ENCODE data around the gene UPK2.

UPK2 gene

DNA sequence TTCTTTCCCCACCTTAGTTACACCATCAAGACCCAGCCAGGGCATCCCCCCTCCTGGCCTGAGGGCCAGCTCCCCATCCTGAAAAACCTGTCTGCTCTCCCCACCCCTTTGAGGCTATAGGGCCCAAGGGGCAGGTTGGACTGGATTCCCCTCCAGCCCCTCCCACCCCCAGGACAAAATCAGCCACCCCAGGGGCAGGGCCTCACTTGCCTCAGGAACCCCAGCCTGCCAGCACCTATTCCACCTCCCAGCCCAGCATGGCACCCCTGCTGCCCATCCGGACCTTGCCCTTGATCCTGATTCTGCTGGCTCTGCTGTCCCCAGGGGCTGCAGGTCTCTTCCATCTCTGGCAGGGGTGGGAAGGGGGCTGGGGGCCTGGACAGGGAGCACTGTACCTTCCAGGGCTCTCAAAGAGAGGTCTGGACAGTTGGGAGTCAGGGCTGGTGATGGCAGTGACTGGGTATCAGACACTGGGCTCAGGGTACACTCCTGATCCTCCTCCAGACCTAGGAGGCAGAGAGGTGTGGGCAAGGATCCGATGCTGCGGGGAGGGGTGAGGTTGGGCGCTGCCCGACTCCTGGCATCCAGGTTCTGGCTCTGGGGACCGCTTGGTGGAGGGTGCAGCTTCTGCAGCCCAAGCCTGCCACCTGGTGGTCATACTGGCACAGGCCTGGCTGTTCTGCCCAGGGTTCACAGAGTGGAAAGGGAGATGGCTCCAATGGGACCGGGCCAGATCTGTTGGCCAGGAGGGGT lies at the start of gene UPK2:
Gene UPK2 (plus strand): TSS at position 205 of the 753 bp plus-strand sequence. CDS start 53 bp downstream, at position 258.
- no peak within 1 kb of the TSS for H3K27ac Mint-ChIP-seq
- no peak within 1 kb of the TSS for H3K4me3 Mint-ChIP-seq
- H3K36me3 Mint-ChIP-seq: no peaks in the 10 kb centered on the region
- no peaks in the 10 kb centered on the region for H3K9me3 Mint-ChIP-seq
- H3K4me1 Mint-ChIP-seq: peaks cover 5 to 10% of the 10 kb centered on the region in 2 donors
- DNase-seq: peak; percentile 73
- peak; percentile 99 for ATAC-seq (replicated peaks)
- peaks cover 21 to 27% of the 10 kb centered on the region in 2 donors for H3K27me3 Mint-ChIP-seq

DNA sequence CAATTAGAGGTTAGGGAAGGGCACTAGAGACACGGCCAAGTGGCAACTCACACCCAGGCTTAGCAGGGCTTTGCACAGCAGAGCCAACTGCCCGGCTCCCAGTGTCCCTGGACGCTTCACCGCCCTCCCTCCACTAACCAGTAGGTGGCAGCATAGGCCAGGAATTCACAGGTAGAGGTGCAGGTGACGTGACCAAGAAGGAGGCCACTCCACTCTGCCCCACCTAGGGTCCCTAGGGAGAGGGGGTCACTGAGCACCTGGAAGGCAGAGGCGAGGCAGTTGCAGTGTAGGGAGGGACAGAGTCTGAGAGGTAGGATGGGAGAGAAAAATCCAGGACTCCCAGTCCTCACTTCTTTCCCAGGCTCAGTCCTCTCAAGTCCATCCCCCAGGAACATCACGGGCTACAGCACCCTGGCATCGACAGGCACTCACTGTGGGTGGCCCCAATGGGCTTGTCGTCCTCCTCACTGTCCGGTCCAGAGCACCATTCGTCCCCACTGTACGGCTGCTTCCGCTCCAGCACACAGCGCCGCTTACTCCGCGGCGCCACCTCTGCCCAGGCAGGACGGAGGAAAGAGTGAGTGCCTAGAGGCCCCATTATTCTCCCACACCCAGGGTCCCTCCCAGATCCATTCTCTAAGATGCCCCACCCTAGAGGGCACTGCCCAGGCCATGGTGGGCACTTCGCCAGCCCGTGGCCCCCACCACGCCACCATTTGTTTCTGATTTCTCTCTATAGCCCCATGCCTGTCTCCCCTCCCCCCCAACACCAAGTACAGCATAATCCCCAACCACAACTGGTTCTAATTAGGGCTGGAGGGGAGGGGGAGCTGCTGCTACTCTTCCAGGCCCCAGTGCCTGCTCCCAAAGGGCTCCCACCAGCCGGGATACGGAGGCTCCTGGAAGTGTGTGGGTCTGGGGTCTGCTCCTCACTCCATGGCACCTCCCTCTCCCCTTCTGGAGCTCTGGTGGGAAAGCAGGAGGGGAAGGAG lies 48.8 kb upstream of the UPK2 start:
- ATAC-seq (replicated peaks) (peak; percentile 91 to 94), DNase-seq (peak; percentile 85)
- H3K27me3 Mint-ChIP-seq: no peaks in the 10 kb centered on the region
- peaks cover 15 to 19% of the 10 kb centered on the region in 2 donors for H3K36me3 Mint-ChIP-seq
- peaks cover 33 to 51% of the 10 kb centered on the region in 2 donors for H3K4me1 Mint-ChIP-seq
- peak overlapping the region; percentile 37 for H3K27ac Mint-ChIP-seq
- no peaks in the 10 kb centered on the region for H3K9me3 Mint-ChIP-seq
- H3K4me3 Mint-ChIP-seq: no peak overlapping the region

DNA sequence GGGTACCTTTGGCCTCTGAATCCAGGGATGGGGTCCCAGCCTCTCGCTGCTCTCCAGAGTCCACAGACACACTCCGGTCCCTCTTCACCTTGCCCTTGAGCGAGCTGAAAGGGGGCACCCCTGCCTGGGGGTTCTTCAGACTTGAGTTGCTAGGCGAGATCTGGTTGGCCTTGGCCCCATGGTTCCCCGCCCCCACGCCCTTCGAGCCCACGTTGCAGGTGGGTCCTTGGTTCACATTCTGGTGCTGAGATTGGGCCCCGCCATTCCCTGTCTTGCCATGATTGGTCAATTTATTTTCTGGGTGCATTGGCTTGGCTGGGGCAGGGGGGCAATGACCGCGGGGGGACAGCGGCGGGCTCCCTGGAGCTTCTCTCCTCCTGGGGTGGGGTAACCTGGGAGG lies 47.8 kb upstream of the UPK2 start:
- Mint-ChIP-seq H3K4me3 (no peak overlapping the region), H3K36me3 (peaks cover 15 to 19% of the 10 kb centered on the region in 2 donors), H3K9me3 (no peaks in the 10 kb centered on the region), H3K4me1 (peaks cover 42 to 60% of the 10 kb centered on the region in 2 donors), H3K27ac (no peak overlapping the region), H3K27me3 (no peaks in the 10 kb centered on the region)
- no peak for ATAC-seq (replicated peaks)
- DNase-seq: no peak

DNA sequence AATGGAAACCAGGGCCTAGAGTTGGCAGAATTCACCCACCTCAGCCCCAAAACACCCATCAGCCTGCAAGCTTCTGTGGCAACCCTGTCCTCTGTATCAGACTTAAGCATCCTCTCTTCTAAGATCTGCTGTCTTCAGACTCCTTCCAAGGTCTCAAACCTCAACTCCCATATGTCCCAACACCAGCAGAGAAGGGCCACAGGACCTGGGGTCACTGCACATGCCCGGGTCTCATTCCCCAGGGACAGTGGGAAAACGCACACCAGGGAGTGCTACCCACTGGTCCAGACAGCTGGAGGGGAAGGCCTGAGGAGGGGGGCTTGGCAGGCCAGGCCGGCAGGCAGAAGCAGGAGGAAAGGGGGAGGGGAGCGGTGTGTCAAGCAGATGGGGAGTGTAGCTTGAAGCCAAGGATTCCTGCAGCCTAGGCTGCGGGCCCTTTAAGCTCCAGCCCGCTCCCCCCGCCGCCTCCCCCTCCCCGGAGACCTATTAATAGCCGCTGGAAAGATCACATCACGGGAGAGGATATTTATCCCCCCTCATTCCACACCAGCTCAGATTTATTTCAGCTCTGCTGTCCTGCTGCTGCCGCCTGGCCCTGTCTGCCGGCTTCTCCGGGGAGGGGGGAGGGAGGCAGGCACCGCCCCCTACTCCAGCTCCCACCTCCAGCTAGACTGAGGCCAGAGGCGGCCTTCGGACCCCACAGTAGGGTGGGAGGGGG lies 47.0 kb upstream of the UPK2 start:
- Mint-ChIP-seq H3K9me3 (no peaks in the 10 kb centered on the region), H3K27ac (peak overlapping the region; percentile 51), H3K27me3 (no peaks in the 10 kb centered on the region), H3K4me1 (peaks cover 46 to 68% of the 10 kb centered on the region in 2 donors), H3K4me3 (no peak overlapping the region), H3K36me3 (peaks cover 15 to 19% of the 10 kb centered on the region in 2 donors)
- ATAC-seq (replicated peaks) (no peak), DNase-seq (no peak)

DNA sequence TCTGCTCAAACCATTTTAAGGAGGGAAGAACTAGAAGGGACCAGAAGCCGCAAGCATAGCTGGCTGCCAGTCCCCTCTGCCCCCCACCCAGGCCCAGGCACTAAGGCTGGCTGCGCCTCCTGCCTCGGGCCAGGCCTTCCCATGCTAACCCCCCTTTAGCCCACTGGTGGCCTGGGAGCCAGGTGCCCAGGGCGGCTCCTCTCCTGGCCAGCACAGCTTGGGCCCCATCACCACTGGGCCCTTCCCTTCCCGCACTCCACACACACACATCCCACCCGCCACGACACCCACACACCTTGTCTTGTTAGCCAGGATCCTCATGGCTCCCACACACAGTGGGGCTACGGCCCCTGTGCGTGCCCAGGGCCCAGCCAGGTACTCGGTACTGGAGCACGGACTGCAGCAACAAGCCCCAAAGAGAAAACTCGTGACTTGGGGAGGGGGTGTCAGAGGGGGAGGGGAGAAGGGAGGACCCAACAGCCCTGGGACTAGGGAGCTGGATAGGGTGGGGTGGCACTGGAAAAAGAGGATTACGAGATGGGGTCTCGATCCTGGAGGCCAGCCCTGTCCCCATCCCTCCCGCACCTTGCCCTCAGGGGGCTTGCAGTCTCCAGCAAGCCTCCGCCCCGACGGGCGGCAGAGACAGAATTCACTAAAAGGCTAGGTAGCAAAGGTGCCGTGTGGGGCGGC lies 46.3 kb upstream of the UPK2 start:
- Mint-ChIP-seq H3K27me3 (no peaks in the 10 kb centered on the region), H3K4me3 (no peak overlapping the region), H3K36me3 (peaks cover 15 to 19% of the 10 kb centered on the region in 2 donors), H3K9me3 (no peaks in the 10 kb centered on the region), H3K4me1 (peaks cover 53 to 75% of the 10 kb centered on the region in 2 donors), H3K27ac (peak overlapping the region; percentile 31)
- no peak for DNase-seq
- ATAC-seq (replicated peaks): no peak

DNA sequence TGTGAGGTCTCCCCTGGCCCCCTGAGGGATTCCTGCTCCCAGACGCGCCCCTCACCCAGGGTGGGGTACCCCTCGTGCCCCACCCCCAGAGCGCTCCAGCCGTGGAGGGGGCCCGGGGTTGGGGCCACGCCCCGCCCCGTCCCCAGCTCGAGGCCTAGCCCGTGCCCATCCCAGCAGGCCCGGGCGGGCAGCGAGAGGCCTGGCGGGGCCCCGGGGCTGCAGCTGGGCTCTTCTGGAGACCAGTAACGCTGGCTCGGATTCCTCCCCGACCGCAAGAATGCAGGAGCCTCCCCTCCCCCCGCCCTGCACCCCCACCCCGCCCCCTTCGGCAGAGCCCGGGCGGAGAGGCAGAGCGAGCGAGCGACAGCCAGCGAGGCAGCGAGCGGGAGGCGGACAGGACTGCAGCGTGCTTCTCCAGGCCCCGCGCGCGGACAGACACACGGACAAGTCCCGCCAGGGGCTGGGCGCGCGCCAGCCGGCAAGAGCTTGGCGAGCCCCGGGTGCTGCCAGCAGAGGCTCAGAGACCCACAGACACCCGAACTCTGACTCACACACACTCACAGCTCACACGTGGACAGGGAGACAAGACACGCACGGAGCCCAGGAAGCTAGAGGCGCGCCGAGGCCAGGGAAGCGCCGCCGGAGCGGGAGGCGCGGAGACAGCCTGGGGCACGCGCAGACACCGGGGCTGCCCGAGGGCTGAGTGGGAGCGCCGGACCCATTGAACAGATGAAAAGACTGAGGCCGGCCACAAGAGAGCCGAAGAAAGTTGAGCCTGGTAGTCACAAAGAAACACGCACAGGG lies 45.6 kb upstream of the UPK2 start:
- peaks cover 61 to 83% of the 10 kb centered on the region in 2 donors for H3K4me1 Mint-ChIP-seq
- no peaks in the 10 kb centered on the region for H3K9me3 Mint-ChIP-seq
- H3K27me3 Mint-ChIP-seq: no peaks in the 10 kb centered on the region
- H3K36me3 Mint-ChIP-seq: peaks cover 17 to 19% of the 10 kb centered on the region in 2 donors
- no peak for ATAC-seq (replicated peaks)
- peak overlapping the region; percentile 32 to 60 for H3K4me3 Mint-ChIP-seq
- peak overlapping the region; percentile 89 for H3K27ac Mint-ChIP-seq
- no peak for DNase-seq

DNA sequence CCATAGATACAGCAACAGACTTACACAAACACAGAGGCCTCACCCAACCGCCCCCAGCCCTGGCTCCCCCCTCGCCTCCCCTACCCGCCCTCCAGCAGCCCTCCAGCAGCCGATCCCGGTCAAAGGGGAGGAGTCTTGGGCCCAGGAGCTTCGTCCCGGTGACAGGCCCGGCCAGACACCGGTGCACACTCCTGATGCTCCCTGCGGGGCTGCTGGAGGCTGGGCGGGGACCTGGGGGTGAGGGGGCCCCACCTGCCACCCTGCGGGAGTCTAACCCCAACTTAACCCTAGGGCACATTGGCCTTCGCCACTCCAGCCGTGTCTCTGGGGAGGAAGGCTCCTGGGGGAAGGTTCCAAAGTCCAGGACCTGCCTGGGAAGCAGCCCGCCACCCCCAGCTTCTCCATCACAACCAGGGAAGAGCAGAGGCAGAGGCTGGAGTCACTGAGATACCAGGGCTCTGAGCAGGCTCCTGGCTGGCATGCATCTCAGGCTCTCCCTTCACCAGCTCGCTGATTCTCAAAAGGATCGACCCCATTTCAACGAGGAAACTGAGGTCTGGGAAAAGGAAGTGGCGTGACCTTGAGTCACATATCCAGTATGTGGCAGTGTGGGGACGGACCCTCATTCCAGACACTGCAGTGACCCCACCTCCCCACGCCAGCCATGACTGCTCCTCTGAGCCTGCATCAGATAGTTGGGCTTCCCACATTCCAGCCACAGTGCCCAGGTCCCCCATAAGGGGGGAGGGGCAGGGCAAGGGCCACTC lies 44.8 kb upstream of the UPK2 start:
- no peaks in the 10 kb centered on the region for H3K9me3 Mint-ChIP-seq
- H3K27ac Mint-ChIP-seq: peak overlapping the region; percentile 93
- H3K27me3 Mint-ChIP-seq: no peaks in the 10 kb centered on the region
- H3K36me3 Mint-ChIP-seq: peaks cover 17 to 20% of the 10 kb centered on the region in 2 donors
- ATAC-seq (replicated peaks) (no peak), DNase-seq (no peak)
- peak overlapping the region; percentile 56 to 60 for H3K4me3 Mint-ChIP-seq
- H3K4me1 Mint-ChIP-seq: peaks cover 68 to 91% of the 10 kb centered on the region in 2 donors

DNA sequence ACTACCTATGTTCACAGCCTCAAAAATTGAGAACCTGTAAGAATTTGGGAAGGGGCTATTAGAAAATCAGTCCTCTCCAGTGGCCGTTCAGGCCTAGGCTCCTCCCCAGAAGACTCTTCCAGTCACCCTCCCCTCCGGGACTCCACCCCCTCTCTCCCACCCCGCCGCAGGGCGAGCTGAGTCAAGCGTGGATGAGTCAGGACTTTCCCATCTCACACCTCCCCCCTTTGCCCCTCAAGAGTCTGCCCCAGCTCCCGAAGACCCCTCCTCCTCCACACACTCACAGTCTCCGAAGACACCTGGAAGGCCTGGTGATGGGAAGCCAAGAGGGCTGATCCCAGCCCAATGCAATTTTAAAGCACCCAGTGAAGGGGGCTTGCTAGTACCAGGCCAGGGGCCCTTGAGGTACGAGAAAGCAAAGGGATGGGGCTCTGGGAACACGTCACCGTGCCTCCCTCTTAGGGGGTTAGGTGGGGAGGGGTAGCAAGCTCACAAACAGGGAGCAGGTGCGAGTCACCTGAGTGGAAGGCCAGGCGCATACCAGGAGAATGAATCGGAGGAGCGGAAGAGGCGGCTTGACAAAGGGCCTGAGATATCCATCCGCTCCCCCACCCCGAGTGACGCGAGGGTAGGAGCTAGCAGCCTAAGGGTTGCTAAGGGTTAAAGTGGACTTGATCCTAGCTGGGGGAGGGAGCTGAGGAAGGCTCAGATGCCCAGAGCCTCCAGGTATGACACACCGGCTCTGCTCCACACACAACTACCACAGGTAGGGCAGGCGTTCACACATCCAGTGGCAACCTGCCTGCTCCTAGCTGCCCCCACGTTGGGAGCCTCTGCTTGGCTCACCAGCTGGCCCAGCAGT lies 44.0 kb upstream of the UPK2 start:
- Mint-ChIP-seq H3K9me3 (no peaks in the 10 kb centered on the region), H3K27me3 (no peaks in the 10 kb centered on the region), H3K4me3 (peak overlapping the region; percentile 56 to 60), H3K4me1 (peaks cover 75 to 92% of the 10 kb centered on the region in 2 donors), H3K36me3 (peaks cover 15 to 26% of the 10 kb centered on the region in 2 donors), H3K27ac (peak overlapping the region; percentile 93)
- ATAC-seq (replicated peaks): peak; percentile 26 to 40
- DNase-seq: no peak

DNA sequence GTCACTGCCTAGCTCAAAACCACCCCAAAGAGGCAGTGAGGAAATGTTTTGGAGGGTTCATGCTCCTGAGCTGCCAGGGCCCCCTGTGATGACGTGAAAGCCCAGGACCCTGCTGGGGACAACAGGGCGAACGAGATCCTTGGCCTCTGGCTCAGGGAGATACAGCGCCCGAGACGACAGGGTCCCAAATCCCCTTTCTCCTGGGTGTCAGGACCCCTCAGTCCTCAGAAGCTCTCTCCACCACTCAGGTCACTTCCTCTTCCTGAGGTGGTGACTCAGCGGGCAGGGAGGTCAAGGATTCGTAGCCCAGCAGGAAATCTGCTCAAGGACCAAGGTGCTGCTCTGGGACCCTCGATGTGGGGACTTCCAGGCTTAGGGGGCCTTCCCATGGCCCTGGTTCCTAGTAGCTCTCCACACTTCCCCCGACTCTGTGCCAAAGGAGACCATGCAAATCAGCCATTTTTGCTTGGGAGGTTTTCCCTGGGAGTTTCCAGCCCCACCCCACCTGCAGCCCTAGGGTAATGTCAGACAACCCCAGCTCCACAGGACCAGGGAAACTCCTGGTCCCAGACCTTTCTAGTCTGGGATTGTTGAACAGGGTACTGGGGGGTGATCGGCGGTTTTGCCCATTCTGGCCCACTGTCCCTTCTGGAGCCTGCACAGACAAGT lies 43.2 kb upstream of the UPK2 start:
- Mint-ChIP-seq H3K4me1 (peaks cover 75 to 92% of the 10 kb centered on the region in 2 donors), H3K27me3 (no peaks in the 10 kb centered on the region), H3K9me3 (no peaks in the 10 kb centered on the region), H3K36me3 (peaks cover 9 to 20% of the 10 kb centered on the region in 2 donors), H3K27ac (peak overlapping the region; percentile 93), H3K4me3 (peak overlapping the region; percentile 47 to 50)
- peak; percentile 24 to 26 for ATAC-seq (replicated peaks)
- DNase-seq: no peak

DNA sequence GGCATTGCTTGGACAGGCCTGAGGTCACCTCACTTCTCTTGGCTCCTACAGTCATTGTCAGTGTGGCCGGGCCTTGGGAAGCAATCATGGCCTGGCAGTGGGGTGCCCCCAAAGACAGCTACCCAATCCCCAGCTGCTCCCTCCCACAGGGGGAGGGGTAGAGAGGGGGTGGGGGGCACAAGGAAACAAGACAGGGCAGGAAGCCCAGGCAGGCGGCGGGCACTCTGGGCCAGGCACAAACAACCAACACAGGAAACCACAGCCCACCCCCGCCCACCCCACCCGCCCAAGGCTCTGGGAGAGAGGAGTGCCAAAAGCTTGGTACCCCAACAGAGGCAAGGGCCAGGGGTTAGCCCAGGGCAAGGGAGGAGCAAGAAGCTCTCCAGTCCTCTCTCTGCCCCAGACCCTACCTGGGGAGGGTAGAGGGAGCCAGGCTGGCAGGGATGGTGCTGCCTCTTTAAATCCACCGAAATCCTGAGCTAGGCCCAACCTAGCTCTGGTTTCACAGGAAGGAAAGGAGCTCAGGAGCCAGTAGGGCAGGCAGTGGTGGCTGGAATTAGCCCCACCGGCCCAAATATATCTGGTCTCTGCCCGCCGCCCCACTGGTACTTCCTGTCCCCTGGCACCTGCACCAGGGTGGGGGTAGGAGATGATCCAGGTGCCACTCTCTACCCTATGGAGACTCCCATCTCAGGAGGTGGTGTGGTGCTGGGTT lies 42.5 kb upstream of the UPK2 start:
- Mint-ChIP-seq H3K36me3 (peaks cover 8 to 16% of the 10 kb centered on the region in 2 donors), H3K4me1 (peaks cover 78 to 96% of the 10 kb centered on the region in 2 donors), H3K27me3 (no peaks in the 10 kb centered on the region), H3K27ac (peak overlapping the region; percentile 93), H3K9me3 (no peaks in the 10 kb centered on the region), H3K4me3 (peak overlapping the region; percentile 47 to 50)
- DNase-seq (no peak), ATAC-seq (replicated peaks) (peak; percentile 6 to 12)
